Medulla oblongata (tissue), 1 donor: ENCODE measurements around the gene IZUMO2.
A peak's percentile ranks its signal among the peaks of the same experiment; 100 is the strongest.
"Not testable (repeated sequence)": the region's sequence is repeated elsewhere in the genome, so short reads cannot be mapped to it uniquely, and the experiment has no call there.

Source experiments
- DNase-seq: peaks from one replicate; pipeline ENCODE4 v3.0.0-alpha.2; 2015; ENCODE audit errors: extremely low spot score

IZUMO2 gene

DNA sequence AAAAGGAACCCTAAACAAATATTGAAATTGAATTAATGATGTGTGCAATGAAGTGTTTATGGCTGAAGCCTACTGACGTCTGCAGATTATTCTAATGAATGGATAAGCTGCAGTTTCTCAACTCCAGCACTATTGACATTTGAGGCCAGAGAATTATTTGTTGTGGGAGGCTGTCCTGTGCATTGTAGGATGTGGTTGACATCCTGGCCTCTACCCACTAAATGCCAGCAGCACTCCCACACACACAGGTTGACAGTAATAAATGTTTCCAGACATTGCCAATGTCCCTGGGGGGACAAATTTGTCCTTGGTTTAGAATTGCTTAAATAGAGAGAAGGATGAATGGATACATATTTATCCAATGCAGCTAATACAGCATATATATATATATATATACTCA, 21.1 kb upstream of the IZUMO2 start:
- no peak for DNase-seq

GRCh38 chr19:50181121-50181520, 18.0 kb upstream of the IZUMO2 start:
- no peak for DNase-seq

DNA sequence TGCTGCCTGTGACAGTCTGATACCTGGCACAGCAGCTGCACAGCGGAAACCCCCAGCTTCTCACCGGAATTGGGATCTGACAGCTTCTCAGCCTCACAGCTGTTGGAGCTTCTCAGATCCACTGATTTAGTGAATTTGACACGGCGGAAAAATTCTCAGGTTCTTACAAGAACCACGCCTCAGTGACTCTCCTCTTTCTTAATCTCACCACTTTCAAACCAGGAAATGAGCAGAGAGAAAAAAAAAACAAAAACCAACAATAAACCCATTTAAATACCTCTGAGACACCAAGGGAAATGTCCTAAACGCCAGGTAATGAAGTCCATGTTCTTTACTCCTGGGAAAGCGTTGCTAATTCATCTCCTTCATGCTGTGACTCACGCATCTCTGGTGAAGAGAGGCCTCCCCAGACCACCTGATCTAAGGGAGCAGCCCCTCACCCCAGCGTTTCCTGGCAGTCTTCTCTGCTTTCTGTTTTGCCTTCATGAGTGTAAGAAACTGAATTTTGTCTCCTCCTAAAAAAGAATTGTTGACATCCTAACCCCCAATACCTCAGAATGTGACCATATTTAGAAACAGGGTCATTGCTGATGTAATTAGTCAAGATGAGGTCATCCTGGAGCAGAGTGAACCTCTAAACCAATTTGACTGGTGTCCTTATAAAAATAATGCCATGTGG, 15.9 kb upstream of the IZUMO2 start:
- DNase-seq = no peak

DNA sequence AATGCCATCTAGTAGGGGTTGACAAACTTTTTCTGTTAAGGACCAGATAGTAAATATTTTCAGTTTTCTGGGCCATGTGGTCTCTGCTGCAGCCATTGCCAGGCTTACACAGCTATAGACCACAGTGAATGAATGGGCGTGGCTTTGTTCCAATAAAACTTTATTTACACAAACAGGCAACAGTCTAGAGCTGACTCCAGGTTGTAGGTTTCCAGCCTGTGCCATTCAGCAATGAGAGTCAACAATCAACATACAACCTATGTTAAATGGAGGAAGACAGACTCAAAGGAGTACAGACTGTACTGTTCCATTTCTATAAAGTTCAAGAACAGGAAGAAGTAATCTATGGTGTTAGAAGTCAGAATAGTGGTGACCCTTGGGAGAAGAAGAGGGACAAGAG, 15.2 kb upstream of the IZUMO2 start:
- DNase-seq = no peak

- DNase-seq = no peak
These were observed 13.7 kb upstream of the IZUMO2 start for GRCh38 chr19:50176775-50177174.

- no peak for DNase-seq
These were observed 12.8 kb upstream of the IZUMO2 start for GRCh38 chr19:50175924-50176323.

- DNase-seq = no peak
These were observed 11.2 kb upstream of the IZUMO2 start for GRCh38 chr19:50174100-50174793.

GRCh38 chr19:50173127-50173526, 10.0 kb upstream of the IZUMO2 start:
- DNase-seq = no peak

GRCh38 chr19:50172726-50173125, 9.6 kb upstream of the IZUMO2 start:
- no peak for DNase-seq

DNA sequence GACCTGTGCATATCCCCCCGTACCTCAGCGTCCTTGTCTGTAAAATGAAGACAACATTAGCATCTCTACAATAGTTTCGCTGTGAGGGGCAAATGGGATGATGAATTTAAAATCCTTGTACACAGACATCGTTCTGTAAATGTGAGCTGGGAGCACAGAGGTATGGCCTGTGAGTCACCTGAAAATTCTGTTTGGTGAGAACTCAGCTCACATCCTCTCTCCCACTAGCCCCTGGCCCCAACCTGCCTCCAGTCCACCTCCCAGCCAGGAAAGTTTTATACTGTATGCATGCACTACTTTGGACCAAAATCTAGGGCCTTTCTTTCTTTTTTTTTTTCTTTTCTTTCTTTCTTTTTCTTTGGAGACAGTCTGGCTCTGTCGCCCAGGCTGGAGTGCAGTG, 8.7 kb upstream of the IZUMO2 start:
- no peak for DNase-seq

DNA sequence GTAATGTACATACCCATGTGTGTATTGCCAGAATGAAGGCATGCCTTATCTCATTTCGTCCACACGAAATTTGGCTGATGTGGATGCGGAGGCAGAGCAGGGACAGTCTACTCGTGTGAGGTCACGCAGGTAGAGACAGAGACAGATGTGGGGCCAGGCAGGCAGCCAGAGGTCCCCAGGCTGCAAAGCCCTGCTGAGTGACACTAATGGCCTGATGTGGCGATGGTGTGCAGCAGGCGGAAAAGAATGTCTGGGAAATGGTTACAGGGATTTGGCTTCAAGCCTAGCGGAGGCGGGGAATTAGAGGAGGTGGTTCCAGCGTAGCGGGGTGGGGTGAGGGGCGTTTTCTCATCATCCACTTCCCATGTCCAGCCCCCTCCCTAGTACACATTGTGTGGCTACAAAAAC, 4.2 kb upstream of the IZUMO2 start:
- DNase-seq = no peak

DNA sequence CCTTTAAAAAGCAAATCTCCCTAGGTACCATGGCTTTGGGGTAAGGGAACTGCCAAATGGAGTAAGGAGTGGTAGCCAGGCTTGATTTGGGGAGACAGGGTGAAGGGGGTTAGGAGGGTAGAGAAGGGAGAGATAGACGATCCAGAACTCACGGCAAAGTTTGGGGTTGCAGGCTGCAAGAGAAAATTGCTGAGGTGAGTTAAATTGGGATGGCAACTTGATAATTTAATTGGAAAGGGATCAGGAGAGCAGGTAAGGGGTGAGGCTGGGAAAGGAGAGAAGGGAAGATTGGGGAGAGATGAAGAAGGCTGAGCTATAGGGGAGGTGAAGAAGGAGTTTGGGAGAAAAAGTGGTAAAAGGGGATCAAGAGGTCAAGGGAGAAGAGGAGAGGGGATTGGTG, 4.0 kb downstream of the IZUMO2 start:
- no peak for DNase-seq

DNA sequence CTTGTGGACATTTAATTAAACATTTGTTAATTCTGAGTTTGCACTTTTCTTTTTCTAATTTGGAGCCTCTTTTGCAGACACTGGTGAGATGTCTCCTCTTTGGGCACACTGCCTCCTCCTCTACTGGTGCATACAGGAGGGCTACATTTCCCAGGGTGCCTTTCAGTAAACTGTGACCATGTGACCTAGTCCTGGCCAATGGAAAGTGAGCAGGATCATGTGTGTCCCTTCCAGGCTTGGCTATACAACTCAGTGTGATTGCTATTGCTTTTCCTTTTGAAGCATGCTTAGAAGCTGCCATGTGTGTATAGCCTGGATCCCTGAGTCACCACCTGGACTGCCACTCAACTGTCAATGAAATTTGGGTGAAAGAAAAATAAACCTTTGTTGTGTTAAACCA, 4.5 kb downstream of the IZUMO2 start:
- DNase-seq = no peak

- no peak for DNase-seq
These were observed 7.5 kb downstream of the IZUMO2 start for GRCh38 chr19:50155520-50156109.

DNA sequence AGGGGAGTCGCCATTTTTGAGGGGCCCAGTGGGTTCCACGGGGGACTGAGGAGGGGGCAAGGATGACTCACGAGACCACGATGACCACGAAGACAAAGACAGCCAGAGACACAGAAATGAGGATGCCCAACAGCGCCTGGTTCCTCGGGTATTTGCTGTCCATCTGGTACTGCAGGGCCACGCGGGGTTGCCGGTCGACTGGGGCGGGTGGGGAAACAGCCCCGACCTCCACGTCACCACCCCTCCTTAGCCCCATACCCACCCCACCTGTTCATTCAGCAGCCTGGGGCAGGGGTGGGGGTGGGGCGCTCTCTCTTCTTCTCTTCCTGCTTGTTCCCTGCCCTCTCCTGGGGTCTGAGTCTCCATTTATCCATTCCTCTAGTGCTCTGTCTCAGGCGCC, 8.6 kb downstream of the IZUMO2 start:
- no peak for DNase-seq

- DNase-seq = no peak
These were observed 10.5 kb downstream of the IZUMO2 start for GRCh38 chr19:50152578-50152977.

- no peak for DNase-seq
These were observed 14.6 kb downstream of the IZUMO2 start for GRCh38 chr19:50148528-50148927.

GRCh38 chr19:50147462-50148423, 15.3 kb downstream of the IZUMO2 start:
- DNase-seq = peak; percentile 96

GRCh38 chr19:50141921-50142320, 21.2 kb downstream of the IZUMO2 start:
- DNase-seq = not testable (repeated sequence)

- not testable (repeated sequence) for DNase-seq
These were observed 22.8 kb downstream of the IZUMO2 start for GRCh38 chr19:50140118-50140845.

DNA sequence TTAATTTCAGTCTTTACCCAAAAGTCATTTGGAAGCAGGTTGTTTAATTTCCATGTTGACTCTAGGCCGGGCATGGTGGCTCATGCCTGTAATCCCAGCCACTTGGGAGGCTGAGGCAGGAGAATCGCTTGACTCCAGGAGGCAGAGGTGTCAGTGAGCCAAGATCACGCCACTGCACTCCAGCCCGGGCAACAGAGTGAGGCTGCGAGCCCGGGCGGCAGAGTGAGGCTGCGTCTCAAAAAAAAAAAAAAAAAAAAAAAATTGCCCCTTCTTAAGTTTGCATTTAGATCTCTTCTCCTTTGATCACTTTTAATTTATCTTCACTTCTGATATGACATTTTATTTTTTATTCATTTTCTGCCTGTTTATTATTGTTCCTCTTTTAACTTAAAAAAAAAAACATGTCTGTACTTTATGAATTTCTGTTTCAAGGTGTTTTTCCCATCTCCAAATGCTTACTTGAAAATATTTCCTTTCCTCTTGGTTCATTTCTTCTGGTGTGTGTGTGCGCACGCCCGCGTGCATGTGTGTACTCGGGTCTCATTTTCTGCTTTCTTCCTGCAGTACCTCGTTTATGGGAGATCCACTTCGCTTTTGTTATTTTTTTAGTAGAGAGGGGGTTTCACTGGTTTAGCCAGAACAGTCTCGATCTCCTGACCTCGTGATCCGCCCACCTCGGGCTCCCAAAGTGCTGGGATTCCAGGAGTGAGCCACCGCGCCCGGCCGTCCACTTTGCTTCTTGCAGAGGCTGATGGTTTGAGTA, 26.3 kb downstream of the IZUMO2 start:
- DNase-seq = not testable (repeated sequence)
